GM18909 (cell line): ENCODE data around the gene MYCBPAP.

ENCODE experiments used
- ATAC-seq: cut with Tn5 transposase; IDR thresholded peaks from one replicate; pipeline ENCODE4 v1.9.1; 2021; ENCODE audit warnings: mild to moderate bottlenecking; ENCODE audit not compliant: unreplicated experiment, poor library complexity

Gene MYCBPAP

DNA sequence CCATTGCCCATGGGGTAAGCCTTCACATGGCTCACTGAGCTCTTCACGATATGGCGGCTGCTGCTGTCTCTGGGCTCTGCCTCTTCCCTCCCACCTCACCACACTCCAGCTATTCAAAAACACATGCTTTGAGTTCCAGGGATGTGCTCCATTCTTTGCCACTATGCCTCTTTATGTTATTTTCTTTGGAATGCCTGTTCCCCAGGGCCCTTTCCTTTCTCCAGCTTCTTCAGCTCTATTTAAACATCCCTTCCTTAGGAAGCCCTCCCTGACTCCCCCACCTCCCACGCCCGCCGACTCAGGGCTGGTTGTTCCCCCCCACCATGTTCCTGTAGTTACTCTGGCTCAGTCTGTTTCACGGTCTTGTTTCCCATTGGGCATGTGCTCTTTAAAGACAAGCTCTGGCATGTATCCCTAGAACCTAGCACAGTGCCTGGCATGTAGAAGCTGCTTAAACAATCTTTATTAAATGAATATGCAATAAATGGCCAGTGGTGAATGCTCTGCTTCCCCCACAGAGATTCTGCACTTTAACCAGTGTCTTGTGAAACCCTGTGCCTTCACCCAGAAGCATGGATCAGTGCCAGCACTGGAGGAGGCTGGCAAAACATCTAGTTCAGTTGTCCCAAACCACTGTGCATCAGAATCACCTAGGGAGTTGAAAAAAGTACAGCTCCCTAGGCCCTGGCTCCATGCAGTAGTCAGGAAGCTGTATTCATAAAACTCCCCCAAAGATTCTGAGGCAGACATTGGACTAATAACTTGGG lies 6.9 kb downstream of the MYCBPAP start:
- ATAC-seq = no peak

DNA sequence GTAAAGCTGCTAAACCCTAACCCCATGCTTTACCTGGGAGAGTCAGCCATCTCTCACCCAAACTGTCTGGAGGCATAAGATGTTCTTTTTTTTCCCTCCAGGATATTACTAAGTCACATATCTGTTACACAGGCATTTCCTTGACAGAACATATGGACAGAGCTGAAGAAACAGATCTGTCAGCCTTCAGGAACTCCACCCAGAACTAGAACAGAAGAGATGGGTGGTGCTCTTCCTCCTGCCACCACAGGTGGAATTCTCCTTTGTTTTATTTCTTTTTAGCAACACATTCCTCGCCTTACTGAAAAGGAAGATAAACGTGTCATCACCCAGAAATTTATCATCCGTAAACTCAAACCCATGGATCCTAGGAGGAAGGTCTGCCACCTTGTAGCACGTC lies 8.8 kb downstream of the MYCBPAP start:
- ATAC-seq = no peak

DNA sequence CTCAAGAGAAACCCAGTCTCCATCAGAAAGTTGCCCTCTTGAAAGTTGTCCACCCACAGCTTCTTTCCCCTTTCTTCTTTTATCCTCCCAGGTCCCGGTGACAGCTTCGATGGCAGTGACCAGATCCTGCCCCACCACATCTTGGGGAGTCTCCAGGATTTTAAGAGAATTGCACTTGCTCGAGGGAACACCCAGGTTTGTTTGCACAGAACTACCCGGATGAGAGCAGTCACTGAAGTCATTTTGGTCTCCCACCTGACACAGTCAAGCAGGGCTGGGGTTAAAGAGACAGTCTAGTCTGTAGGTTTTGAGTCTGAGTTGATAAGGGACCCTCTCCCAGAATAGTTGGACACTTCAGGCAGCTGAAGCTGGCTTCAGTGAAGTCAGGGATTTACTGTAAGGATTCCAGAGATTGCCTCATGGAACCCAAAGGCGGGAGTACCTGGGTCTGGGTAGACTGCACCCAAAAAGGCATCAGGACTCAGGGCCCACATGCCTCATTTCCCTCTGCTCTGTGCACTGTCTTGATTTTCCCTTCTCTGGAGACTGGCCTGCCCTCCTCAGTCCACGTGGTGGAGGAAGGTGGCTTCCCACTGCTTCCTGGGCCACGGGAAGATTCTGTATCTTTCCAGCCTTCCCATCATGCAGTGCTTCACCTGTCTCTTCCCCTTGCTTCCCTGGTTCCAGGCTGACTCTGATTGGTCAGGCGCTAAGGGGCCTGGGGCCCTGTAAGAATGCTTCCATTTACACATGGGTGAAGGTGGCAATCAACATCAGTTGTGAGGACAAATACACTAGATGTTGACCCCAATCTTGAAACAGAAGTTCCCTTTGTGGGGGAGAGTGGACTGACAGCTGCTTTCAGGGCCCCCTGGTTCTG lies 9.5 kb downstream of the MYCBPAP start:
- ATAC-seq = no peak

DNA sequence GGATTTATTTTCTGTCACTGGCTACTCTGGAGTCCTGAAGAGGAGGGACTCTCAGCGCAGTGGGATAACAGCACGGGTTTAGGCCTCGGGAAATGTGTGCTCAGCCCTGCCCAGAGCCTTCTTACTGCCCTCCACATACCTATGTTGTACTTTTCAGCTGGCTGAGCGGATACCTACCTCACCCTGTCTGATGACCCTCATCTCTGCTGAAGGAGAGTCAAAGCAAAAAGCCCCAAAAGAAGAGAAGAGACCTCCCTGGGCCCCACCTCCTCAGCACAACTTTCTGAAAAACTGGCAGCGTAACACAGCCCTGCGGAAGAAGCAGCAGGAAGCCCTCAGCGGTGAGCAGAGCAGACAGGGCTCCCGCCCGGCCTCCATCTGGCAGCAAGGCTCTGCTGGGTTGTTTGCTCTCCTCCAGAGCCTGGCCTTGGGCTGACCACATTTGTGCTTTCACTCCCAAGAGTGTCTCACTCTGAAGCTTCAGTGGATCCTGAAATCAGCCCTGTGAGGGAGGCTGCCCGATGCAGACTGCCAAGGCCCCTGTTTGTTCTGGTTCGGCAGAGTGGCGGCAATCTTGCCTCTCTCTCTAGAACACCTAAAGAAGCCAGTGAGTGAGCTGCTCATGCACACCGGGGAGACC lies 10.3 kb downstream of the MYCBPAP start:
- ATAC-seq = no peak

DNA sequence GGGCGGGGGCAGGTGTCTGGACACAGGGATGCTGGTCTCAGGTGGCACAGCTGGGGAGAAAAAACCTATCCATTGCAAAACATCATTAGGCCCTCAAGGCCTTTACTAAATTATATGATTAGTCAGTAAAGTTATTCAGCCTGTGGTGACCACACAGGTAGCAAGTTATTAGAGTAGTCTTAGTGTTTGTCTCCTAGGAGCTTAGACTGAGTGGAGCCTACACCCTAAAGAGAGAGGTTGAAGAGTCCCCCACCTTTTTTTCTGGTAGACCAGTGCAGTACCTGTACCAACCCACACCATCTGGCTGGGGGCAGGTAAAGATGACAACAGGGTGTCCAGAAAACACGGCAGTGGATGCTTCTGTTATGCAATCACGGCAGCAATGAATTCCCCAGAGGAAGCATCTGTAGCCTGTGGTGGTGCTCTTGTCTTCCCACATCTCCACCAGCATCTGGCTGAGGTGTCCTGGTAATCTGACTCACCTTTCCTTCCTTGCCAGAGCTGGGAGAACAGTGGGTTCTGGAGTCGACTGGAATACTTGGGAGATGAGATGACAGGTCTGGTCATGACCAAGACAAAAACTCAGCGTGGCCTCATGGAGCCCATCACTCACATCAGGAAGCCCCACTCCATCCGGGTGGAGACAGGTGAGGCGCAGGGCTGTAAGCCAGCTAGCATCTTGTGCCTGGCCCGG lies 11.0 kb downstream of the MYCBPAP start:
- no peak for ATAC-seq

DNA sequence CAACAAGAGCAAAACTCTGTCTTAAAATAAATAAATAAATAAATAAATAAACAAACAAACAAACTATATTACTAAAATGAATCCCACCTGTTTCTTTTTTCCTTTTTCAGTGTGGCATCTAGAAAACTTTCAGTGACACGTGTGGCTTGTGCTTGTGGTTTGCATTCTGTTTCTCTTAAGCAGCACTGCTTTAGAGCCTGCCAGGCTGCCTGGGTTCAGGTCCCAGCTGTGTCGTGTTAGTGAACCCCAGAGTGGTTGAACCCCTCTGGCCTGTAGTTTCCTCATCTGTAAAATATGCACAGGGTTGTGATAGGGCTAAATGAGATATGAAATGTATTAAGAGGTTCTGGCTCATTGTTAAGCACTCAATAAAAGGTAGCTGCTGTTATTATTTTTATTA lies 12.2 kb downstream of the MYCBPAP start:
- ATAC-seq = no peak

DNA sequence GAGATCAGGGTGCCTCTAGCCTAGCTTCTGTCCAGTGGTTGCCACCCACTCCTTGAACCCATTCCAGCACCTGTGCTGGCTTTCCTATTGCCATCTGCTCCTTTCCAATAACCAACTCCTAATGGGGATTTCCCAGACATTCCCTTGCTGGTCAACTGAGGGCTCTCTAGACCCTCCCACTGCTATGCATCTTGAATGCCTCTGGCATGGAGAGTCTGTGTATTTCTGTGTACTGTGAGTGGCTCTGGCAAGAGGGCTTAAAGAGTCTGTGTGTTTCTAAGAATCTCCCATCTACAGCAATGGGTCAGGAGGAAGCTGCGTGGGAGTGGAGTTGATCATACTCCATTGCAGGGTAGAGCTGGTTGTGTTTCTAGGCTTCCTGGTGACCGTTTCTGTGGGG lies 13.3 kb downstream of the MYCBPAP start:
- no peak for ATAC-seq

DNA sequence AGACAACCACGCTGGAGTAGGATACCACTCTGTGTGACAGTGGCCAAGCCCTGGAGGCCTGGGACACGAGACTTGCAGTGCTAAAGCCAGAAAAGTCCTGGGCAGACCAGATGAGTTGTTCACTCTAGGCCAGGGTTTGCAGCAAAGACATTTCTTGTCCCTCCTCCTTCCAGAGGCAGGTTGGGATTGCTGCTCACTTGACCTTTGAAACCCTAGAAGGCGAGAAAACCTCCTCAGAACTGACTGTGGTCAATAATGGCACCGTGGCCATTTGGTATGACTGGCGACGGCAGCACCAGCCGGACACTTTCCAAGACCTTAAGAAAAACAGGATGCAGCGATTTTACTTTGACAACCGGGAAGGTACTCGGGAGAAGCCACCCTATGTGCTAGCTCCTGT lies 14.5 kb downstream of the MYCBPAP start:
- ATAC-seq = no peak

DNA sequence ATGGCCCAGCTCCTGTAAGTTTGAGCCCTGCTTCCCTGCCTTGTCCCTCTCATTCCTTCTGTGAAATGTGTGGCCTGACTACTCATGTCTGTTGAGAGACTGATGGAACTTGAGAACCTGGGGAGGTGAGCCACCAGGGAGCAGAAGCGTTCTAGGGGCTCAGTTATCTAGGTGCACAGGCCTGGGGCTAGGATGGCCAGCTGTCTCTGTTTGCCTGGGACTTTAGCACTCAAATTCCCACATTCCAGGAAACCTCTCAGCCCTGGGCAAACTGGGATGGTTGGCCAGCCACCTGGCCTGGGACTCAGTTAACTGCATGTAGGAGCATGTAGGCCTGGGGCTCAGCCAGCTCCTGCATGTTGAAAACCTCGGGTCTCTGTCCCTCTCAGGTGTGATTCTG lies 15.0 kb downstream of the MYCBPAP start:
- ATAC-seq = no peak

DNA sequence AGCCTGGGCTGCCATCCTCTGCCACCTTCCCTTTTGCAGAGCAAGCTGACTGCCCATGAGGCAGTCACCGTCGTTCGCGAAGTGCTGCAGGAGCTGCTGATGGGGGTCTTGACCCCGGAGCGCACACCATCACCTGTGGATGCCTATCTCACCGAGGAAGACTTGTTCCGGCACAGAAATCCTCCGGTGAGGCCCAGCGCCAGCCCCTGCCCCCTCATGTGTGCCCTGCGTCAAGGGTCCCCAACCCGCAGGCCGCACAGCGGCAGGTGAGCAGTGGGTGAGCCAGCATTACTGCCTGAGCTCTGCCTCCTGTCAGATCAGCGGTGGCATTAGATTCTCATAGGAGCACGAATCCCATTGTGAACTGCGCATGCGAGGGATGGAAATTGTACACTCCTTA lies 16.6 kb downstream of the MYCBPAP start:
- ATAC-seq = no peak

DNA sequence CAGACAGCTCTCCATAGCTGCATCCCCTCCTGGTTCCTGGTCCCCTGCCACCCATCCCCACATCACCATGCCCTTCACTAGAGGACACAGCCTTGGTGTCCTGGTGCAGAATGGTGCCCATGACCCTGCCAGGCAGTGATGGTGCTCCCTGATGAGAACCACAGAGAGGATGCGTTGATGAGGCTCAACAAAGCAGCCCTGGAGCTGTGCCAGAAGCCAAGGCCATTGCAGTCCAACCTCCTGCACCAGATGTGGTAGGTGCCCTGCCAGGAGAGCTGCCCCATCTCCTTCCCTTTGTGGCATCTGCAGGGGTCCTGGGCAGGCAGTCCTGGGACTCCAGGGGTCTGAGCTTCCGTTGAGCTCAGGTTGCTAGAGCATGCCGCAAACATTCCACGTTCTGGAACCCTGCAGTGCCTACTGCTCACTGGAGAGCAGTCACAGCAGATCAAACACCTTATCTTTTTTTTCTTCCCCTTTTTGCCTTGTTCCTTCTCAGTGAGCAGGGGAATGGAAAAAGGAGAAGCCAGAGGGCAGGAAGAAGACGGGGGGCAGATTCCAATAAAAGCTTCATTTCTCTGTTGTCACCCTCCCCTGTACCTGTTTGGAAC lies 19.0 kb downstream of the MYCBPAP start:
- ATAC-seq = no peak

DNA sequence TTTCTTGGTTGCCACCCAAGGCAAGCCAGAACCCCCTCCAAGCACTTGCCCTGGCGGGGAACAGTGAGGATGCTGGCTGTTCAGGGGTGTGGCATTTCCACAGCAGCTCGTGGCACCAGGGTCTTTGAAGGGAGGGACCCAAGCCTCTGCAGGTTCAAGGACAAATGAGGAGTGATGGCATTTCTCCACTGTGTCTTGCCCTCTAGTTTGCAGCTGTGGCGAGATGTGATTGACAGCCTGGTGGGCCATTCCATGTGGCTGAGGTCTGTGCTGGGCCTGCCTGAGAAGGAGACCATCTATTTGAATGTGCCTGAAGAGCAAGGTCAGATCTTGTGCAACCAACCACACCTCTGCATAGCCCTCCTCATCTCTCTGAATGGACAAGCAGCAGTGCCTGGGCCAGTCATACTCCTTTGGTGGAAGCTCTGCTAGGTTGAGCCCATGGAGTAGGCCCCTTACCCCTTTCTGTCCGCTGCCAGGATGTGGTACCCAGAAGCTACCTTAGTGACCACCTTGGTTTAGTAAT lies 19.8 kb downstream of the MYCBPAP start:
- ATAC-seq = no peak

DNA sequence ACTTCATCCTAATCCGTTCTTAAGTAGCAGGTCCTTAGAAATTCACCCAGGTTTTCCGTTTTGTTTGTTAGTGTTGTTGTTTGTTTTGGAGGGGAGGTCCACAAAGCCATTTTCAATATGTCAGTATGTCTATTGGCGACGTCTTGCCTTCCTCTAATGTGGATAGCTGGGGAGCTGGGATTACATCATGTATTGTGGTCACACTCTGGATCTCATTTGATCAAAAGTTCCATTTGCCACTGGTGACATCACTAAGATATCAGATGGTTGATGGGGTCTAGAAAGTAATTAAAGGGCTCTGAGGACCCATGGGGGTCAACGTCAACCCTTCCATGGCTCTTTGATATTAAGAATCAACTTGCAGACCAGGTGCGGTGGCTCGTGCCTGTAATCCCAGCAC lies 21.6 kb downstream of the MYCBPAP start:
- no peak for ATAC-seq

DNA sequence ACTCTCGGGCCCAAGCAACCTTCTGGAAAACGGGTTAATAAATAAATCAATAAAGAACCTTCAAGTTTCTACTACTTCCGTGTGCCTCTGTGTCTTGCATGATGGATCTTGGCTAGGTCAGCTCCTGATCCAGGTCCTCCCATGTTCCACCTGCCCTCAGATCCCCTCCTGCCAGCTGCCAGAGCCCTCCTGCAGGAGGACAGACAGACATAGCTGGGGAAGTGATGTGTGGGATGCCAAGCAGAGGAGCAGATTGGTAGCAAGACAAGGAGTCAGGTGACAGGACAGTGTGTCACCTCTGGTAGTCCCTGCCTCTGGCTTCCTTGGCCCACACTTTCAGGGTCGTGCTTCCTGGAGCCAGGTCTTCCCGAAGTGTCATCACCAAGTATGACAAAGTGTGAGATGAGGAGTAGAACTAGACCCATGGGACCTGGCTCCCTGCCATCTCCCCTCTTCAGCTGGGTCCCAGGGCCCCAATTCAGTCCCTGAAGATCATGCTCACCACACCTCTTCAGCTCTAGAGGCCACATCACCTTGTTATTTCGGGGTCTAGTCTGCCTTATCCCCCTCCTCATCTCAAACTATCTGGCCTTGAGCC lies 23.3 kb downstream of the MYCBPAP start:
- no peak for ATAC-seq

DNA sequence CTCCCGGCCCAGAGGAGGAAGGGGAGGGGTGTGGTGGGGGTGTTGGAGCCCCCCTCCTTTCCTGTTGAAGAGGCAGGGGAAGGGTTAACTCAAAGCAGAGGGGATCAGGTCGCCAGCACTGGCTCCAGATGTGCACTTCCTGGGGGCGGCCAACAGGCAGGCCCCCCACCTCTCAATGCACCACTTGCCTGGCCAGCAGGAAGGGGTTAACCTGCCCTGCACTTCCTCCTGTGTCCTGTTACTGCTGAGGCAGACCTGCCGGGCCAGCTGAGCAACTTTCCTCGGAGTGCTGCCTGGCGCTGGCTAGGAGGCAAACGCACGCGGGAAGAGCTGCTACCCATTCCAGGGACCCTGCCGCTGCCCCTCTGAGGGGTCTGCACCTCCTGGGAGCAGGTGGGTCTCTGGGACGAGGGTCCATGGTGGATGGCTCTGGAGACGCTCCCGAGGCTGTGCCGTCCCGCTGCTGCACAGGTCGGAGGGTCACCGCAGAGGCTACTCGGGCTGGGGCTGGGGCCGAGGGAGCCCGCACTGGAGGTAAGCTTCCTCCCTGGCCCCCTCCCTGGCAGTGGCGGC lies 24.3 kb downstream of the MYCBPAP start, which contains the start of gene EPN3:
Gene EPN3 (plus strand): TSS at position 284 of the 573 bp plus-strand sequence. CDS start 3,822 bp downstream, outside the sequence.
- ATAC-seq = no peak

DNA sequence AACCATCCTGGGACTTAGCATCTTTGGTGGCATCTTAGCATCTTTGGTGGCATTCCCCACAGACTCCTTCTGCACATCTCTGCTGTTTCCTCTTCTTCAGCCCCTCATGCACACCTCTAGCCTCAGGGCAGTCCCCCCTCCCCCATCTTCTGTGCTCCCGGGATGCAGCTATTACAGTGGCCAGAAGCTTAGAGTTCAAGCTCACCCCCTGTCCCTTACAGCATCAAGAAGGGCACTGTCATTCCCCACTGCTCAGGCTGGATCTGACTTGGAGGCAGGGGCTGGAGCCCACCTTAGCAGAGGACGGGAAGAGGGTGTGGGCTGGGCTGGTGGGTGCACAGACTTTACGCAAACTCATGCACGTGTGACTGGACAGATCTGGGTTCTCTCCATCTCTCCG lies 24.9 kb downstream of the MYCBPAP start:
- no peak for ATAC-seq

DNA sequence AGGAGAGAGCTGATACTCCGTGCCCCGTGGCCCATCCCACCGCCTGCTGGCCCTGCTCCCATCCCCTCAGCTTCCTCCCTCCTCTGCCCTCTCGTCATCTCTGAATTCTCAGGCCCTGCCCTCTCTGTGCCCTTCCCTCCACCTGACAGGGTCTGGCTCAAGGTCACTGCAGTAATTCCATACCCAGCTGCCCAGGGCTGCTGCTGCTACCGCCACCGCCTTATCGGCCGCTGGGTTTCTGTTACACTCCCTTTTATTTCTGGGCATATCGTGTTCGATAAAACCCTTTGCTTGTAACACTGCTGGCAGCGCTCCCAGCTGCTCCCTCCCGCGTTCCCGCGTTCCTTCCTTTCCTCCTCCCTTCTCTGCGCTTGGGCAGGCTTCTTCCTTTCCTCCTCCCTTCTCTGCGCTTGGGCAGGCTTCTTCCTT lies 25.5 kb downstream of the MYCBPAP start:
- no peak for ATAC-seq

DNA sequence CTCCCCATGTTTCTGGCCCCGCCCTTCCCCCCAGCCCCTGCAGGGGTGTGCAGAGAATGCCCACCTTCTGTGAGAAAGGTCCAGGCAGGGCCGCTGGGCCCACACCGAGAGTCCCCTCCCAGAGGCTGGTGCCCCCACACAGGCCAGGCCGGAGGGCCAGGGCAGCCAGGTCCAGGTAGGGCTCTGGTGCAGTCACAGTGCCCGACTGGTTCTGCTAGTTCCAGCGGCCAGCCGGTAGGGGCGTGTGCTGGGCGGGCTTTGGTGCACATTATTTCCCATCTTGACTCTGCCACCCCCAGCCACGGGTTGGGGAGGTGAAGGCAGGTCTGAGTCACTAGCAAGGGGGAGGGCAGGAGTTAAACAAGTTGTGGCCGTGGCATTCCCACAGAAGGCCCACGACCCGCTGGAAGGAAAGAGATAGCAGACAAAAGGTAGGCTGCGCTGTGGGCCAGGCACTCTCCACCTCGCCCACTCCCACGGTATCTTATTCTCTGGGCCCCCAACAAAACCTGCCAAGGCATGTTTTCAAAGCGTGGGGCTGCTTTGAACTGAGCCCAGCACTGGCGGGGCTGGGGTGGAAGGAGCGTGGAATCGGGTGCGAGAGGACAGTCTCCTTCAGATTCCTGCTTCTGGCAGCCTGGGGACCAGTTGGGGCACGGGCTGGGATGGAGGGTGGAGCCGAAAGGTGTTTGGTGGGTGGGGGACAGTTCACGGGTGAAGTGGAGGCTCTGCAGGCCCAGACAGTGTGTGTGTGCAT lies 26.2 kb downstream of the MYCBPAP start:
- no peak for ATAC-seq
